Measurements from ENCODE around the gene MT1G. TPM values are rescaled to one million over a fixed set of nuclear protein-coding genes. Genes with fewer than 3 reads are reported as not detected.
"Not testable (repeated sequence)": the region's sequence is repeated elsewhere in the genome, so short reads cannot be mapped to it uniquely, and the experiment has no call there.

The MT1G gene
- 10 to 100 TPM in 3 of 4 donors, not detected in 1; 41.1 to 87.7 (median 49.2) TPM for total RNA-seq

- H3K9me3 ChIP-seq = no peaks in the 10 kb centered on the region
- peaks cover 0 to 98% of the 10 kb centered on the region in 2 donors for H3K27me3 ChIP-seq
- DNase-seq (ENCODE audit: low spot score in 2 of 2) = no peak
- TF ChIP-seq POLR2A (IDR thresholded peaks at IDR 0.05) = no peak
- peak in 1 of 2 donors; percentile 54 for TF ChIP-seq EP300 (IDR thresholded peaks at IDR 0.05)
- no peak for TF ChIP-seq CTCF (IDR thresholded peaks at IDR 0.05)
- H3K36me3 ChIP-seq = no peaks in the 10 kb centered on the region
- peak within 1 kb of the TSS in 3 of 4 donors; percentile 19 to 34 (median 31) for H3K4me3 ChIP-seq
- peaks cover 0 to 36% (median 12%) of the 10 kb centered on the region in 4 donors for H3K4me1 ChIP-seq
- 12 to 15% methylated on average over 44 to 46 of the region's 46 CpGs for WGBS, 2 donors
- H3K27ac ChIP-seq = no peak within 1 kb of the TSS
These were observed at the start of gene MT1G for GRCh38 chr16:56667581-56668571. MT1G (minus strand) TSS chr16:56668065; CDS start chr16:56667993, 72 bp downstream.

GRCh38 chr16:56717532-56717931, 49.7 kb upstream of the MT1G start:
- not testable (repeated sequence) for DNase-seq (ENCODE audit: low spot score in 2 of 2); H3K27me3 ChIP-seq; H3K27ac ChIP-seq; H3K4me1 ChIP-seq; H3K36me3 ChIP-seq; H3K9me3 ChIP-seq; H3K4me3 ChIP-seq
- WGBS, 2 donors = 86 to 88% methylated on average over 2 of the region's 2 CpGs

GRCh38 chr16:56716761-56717160, 48.9 kb upstream of the MT1G start:
- TF ChIP-seq CTCF (IDR thresholded peaks at IDR 0.05) = no peak
- no peak for TF ChIP-seq POLR2A (IDR thresholded peaks at IDR 0.05)
- no peak for TF ChIP-seq EP300 (IDR thresholded peaks at IDR 0.05)

GRCh38 chr16:56715126-56715525, 47.3 kb upstream of the MT1G start:
- H3K27me3 ChIP-seq = no peaks in the 10 kb centered on the region
- H3K4me1 ChIP-seq = no peaks in the 10 kb centered on the region
- WGBS, 2 donors = 70 to 76% methylated on average over 4 of the region's 4 CpGs
- TF ChIP-seq EP300 (IDR thresholded peaks at IDR 0.05) = no peak
- no peak for TF ChIP-seq CTCF (IDR thresholded peaks at IDR 0.05)
- no peak for TF ChIP-seq POLR2A (IDR thresholded peaks at IDR 0.05)
- no peak overlapping the region for H3K4me3 ChIP-seq
- no peaks in the 10 kb centered on the region for H3K9me3 ChIP-seq
- DNase-seq (ENCODE audit: low spot score in 2 of 2) = no peak
- no peak overlapping the region for H3K27ac ChIP-seq
- no peaks in the 10 kb centered on the region for H3K36me3 ChIP-seq

More at GRCh38 chr16:56716761-56717160, 48.9 kb upstream of the MT1G start:
- 58 to 66% methylated on average over 3 of the region's 3 CpGs for WGBS, 2 donors
- Histone ChIP-seq H3K4me3 (no peak overlapping the region), H3K27ac (no peak overlapping the region), H3K36me3 (no peaks in the 10 kb centered on the region), H3K9me3 (no peaks in the 10 kb centered on the region), H3K27me3 (no peaks in the 10 kb centered on the region), H3K4me1 (no peaks in the 10 kb centered on the region)
- no peak for DNase-seq (ENCODE audit: low spot score in 2 of 2)

- Histone ChIP-seq H3K27ac (no peak overlapping the region), H3K36me3 (no peaks in the 10 kb centered on the region), H3K4me1 (no peaks in the 10 kb centered on the region), H3K4me3 (no peak overlapping the region), H3K9me3 (no peaks in the 10 kb centered on the region), H3K27me3 (no peaks in the 10 kb centered on the region)
- DNase-seq (ENCODE audit: low spot score in 2 of 2) = no peak
- WGBS, 2 donors = 84 to 96% methylated on average over 2 of the region's 2 CpGs
- TF ChIP-seq POLR2A (IDR thresholded peaks at IDR 0.05) (no peak), CTCF (IDR thresholded peaks at IDR 0.05) (no peak), EP300 (IDR thresholded peaks at IDR 0.05) (no peak)
These were observed 45.9 kb upstream of the MT1G start for GRCh38 chr16:56713794-56714193.
